Measurements from ENCODE around the gene JAKMIP3.

Gene JAKMIP3

GRCh38 chr10:132096863-132097478, 31.2 kb downstream of the JAKMIP3 start:
- no peak for DNase-seq (ENCODE audit: low read depth)
- TF ChIP-seq CTCF (IDR thresholded peaks at IDR 0.05; ENCODE audit: low read length, missing control alignments): no peak
- no peak overlapping the region for H3K4me3 ChIP-seq (replicated peaks; ENCODE audit: low read depth, low read length)

- no peak overlapping the region for H3K4me3 ChIP-seq (replicated peaks; ENCODE audit: low read depth, low read length)
- no peak for DNase-seq (ENCODE audit: low read depth)
- TF ChIP-seq CTCF (IDR thresholded peaks at IDR 0.05; ENCODE audit: low read length, missing control alignments): no peak
Measured at GRCh38 chr10:132097609-132098377, 32.0 kb downstream of the JAKMIP3 start.

GRCh38 chr10:132098539-132099388, 33.0 kb downstream of the JAKMIP3 start:
- H3K4me3 ChIP-seq (replicated peaks; ENCODE audit: low read depth, low read length): no peak overlapping the region
- DNase-seq (ENCODE audit: low read depth): no peak
- no peak for TF ChIP-seq CTCF (IDR thresholded peaks at IDR 0.05; ENCODE audit: low read length, missing control alignments)

GRCh38 chr10:132099389-132100090, 33.8 kb downstream of the JAKMIP3 start:
- no peak for TF ChIP-seq CTCF (IDR thresholded peaks at IDR 0.05; ENCODE audit: low read length, missing control alignments)
- no peak overlapping the region for H3K4me3 ChIP-seq (replicated peaks; ENCODE audit: low read depth, low read length)
- DNase-seq (ENCODE audit: low read depth): no peak

GRCh38 chr10:132100091-132100481, 34.3 kb downstream of the JAKMIP3 start:
- TF ChIP-seq CTCF (IDR thresholded peaks at IDR 0.05; ENCODE audit: low read length, missing control alignments): no peak
- DNase-seq (ENCODE audit: low read depth): no peak
- H3K4me3 ChIP-seq (replicated peaks; ENCODE audit: low read depth, low read length): no peak overlapping the region

- no peak for TF ChIP-seq CTCF (IDR thresholded peaks at IDR 0.05; ENCODE audit: low read length, missing control alignments)
- no peak for DNase-seq (ENCODE audit: low read depth)
- no peak overlapping the region for H3K4me3 ChIP-seq (replicated peaks; ENCODE audit: low read depth, low read length)
Measured at GRCh38 chr10:132100556-132101349, 35.0 kb downstream of the JAKMIP3 start.
